GM18519 (cell line): ENCODE measurements around the gene ZRANB3.
"Not testable (repeated sequence)": the region's sequence is repeated elsewhere in the genome, so short reads cannot be mapped to it uniquely, and the experiment has no call there.

Source experiments
- ATAC-seq: cut with Tn5 transposase; IDR thresholded peaks from one replicate; pipeline ENCODE4 v1.9.1; 2021; ENCODE audit warnings: mild to moderate bottlenecking, moderate library complexity; ENCODE audit not compliant: unreplicated experiment, low FRiP score

ZRANB3 gene

DNA sequence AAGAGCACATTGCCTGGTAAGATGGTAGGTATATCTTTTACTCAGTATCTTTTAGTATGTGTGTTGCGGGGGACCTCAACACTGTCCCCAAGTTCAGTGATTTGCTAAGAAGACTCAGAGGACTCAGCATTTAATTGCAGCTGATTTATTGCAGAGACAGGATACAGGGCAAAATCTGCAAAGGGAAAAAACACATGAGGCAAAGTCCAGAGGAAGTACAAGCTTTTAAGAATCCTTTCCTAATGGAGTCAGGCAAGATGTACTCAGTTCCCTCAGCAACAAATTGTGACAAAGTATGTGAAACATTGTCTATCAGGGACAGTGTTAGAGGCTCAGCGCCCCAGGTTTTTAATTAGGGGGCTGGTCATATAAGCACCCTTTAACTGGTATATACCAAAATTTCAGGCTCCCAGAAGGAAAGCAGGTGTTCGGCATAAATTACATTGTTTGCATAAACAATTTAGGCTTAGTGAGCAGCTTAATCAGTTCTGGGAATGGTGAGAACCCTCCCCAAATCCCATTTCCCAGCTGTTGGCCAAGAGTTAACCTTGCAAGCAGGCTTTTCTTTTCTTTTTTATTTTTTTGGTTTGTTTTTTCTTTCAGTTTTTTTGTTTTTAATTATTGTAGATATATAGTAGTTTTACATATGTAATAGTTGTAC, 437.2 kb downstream of the ZRANB3 start:
- no peak for ATAC-seq

GRCh38 chr2:135093193-135093592, 437.8 kb downstream of the ZRANB3 start:
- ATAC-seq, result no peak

GRCh38 chr2:135091681-135092080, 439.3 kb downstream of the ZRANB3 start:
- no peak for ATAC-seq

DNA sequence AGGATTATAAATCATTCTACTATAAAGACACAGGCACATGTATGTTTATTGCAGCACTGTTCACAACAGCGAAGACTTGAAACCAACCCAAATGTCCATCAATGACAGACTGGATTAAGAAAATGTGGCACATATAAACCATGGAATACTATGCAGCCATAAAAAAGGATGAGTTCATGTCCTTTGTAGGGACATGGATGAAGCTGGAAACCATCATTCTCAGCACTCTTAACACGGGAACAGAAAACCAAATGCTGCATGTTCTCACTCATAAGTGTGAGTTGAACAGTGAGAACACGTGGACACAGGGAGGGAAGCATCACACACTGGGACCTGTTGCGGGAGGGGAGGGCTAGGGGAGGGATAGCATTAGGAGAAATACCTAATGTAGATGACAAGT, 441.4 kb downstream of the ZRANB3 start:
- ATAC-seq, result not testable (repeated sequence)
